Stimulated activated CD4-positive, alpha-beta T cell treated with anti-CD3 and anti-CD28 coated beads, Interleukin-2, amount 100 ng/mL, for 24 hours (primary cell): ENCODE results near the gene ERMAP.

ENCODE experiments used
- DNase-seq, 2 donors: peaks; one replicate each; pipeline ENCODE4 v3.0.0-alpha.2; 2020

The ERMAP gene

GRCh38 chr1:42876009-42876408, 59.1 kb downstream of the ERMAP start:
- DNase-seq: no peak

- no peak for DNase-seq
Observed at GRCh38 chr1:42877380-42877779, 60.5 kb downstream of the ERMAP start.

GRCh38 chr1:42880384-42880783, 63.5 kb downstream of the ERMAP start:
- no peak for DNase-seq

- no peak for DNase-seq
Observed at GRCh38 chr1:42886046-42886739, 69.3 kb downstream of the ERMAP start.

- no peak for DNase-seq
Observed at GRCh38 chr1:42886800-42887199, 69.9 kb downstream of the ERMAP start.

- no peak for DNase-seq
Observed at GRCh38 chr1:42887366-42887765, 70.4 kb downstream of the ERMAP start.

GRCh38 chr1:42888013-42888633, 71.2 kb downstream of the ERMAP start:
- no peak for DNase-seq

- DNase-seq: no peak
Observed at GRCh38 chr1:42889264-42889663, 72.3 kb downstream of the ERMAP start.

- DNase-seq: no peak
Observed at GRCh38 chr1:42891465-42892138, 74.7 kb downstream of the ERMAP start.
